Measurements from ENCODE around the gene CCNA2.

Gene CCNA2

DNA sequence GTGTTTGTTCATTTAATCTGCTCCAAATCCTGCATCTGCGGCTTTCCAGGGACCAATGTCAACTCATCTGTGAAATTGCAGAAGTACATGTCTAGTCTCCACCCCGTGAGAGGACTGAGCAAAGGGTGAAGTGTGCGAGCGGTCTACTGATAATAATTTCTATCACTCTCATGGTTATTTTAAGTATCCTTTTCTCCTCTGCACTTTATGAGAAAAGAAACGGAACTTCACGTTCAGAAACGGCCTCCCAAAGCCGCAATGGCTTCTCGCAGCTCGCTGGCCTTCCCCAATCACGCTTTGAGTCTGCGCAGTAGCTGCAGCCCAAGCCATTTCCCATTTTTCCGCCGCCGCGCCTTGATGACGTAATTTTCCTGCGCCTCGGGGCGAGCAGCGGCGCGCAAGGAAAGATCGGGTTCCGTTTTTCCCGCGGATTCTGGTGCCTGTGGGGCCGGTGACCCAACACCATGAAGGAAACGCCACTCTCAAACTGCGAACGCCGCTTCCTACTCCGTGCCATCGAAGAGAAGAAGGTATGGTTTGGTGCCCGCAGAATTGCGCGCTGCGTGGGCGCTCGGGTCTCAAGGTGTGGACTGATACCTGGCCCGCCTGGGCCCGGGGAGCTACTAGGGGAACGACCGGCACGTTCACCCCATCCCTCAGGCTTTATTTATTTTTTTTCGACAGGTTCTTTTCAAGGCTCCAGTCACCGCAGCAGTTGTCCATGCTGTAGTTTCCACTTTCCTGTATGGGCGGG lies 22.5 kb downstream of the CCNA2 start, which contains the start of gene EXOSC9:
Gene EXOSC9 (plus strand): TSS at position 363 of the 754 bp plus-strand sequence. CDS start 102 bp downstream, at position 465.
- peak; percentile 78 to 80 for DNase-seq

GRCh38 chr4:121800638-121800960 lies 23.1 kb downstream of the CCNA2 start:
- no peak for DNase-seq

- DNase-seq: no peak
These were observed 23.7 kb downstream of the CCNA2 start for GRCh38 chr4:121799867-121800501.

DNA sequence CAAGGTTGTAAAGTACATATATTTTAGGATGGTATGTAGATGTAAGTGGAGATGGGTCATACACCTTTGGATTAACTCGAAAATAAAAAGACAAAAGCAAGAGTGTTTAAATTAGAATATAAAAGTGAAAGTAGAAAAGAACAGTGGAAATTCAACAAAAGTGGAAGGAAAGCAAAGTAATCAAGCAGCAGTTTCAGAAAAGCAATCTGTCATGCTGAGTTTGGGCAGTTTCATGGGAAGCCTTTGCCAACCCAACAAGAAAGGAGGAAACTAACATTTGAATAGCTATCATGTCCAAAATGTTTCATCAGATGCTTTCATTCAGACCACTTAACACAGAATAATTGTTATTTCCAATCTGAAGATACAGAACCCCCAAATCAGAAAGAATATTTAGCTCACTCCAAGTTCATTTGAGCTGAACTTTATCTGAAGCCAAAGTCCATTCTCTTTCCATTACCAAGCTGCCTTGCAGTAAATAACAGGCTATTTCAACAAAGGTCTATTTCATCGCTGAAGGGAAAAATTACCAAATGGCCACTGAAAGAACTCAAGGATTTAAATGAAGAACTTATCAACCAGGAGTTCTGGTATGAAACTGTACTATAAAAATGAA lies 24.4 kb downstream of the CCNA2 start:
- DNase-seq: no peak

GRCh38 chr4:121796283-121796682 lies 27.4 kb downstream of the CCNA2 start:
- DNase-seq: no peak

GRCh38 chr4:121794505-121795188 lies 29.0 kb downstream of the CCNA2 start:
- no peak for DNase-seq

- DNase-seq: no peak
These were observed 30.7 kb downstream of the CCNA2 start for GRCh38 chr4:121792966-121793365.

GRCh38 chr4:121791481-121791880 lies 32.2 kb downstream of the CCNA2 start:
- no peak for DNase-seq

- no peak for DNase-seq
These were observed 32.7 kb downstream of the CCNA2 start for GRCh38 chr4:121790976-121791375.

DNA sequence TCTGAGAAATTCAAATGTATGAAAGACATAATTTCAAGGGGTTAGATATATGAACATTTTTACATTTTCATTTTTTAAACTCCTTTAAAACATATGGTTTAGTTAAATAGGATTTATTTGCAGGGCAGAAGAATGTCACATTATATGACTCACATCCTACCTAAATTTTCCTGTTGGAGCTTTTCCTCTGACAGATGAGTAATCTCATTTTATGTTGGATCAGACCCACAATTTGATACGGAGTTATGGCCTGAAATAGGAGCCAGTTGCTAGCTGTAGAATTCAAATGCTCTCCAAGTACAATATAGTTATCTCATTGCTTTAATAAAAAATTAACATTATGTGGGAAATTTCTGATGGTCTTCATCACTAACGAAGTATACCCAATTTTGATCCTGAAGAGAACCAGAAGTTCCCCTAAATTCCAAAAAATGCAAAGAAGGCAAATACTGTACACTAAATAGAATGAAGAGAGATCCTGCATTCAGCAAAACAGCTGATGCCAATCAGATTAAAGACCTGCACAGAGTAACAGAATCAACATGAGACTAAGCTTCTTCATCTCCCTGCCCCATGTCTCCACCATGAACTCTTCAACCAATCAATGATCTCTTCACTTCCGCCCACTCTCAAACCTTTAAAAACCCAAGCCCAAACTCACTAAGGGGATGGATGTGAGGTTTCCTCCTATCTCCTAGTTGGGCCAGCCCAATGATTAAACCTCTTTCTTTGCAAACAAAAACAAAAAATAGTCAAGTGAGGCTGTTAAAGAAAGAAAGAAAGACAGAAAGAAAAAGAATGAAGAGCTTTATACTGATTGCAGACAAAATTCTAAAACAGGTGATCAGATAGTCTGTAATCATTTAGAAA lies 33.5 kb downstream of the CCNA2 start:
- DNase-seq: no peak

GRCh38 chr4:121789455-121789854 lies 34.2 kb downstream of the CCNA2 start:
- no peak for DNase-seq

DNA sequence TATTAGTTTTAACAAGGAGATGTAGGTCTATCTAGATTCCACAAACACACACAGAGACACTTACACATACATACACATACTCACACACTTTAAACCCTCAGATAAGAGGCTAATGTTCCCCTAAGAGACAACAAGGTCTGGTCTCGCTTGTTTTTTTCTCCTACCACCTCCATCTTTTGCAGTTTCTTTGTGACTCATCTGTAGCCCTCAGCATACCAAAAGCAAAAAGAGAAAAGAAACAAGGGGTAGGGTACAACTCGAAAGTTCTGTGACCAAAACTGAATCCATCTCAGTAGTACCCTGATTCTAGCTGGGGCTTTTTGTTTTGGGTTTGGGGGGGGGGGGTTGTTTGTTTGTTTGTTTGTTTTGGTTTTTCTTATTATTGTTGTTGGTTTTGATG lies 34.8 kb downstream of the CCNA2 start:
- no peak for DNase-seq

- no peak for DNase-seq
These were observed 37.5 kb downstream of the CCNA2 start for GRCh38 chr4:121786221-121786620.

DNA sequence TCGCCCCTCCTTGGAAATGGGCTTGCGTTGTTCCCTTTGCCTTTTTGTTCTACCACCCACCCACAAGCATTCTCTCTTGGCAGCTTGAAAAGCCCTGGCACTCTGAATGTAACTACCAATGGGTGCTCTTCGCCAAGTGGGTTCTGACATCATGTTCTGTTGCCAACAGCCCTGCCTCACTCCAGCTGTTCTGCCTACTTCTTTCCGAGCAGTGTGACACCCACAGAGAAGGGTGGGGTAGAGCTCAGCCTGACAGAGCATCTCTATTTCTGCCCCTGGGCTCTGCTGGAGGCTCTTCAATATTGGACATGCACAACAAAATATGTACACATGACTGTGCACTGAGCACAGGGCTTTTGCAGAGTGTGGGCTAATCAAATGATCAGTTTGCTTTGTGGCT lies 38.2 kb downstream of the CCNA2 start:
- no peak for DNase-seq

- DNase-seq: no peak
These were observed 38.7 kb downstream of the CCNA2 start for GRCh38 chr4:121784975-121785374.

GRCh38 chr4:121784401-121784800 lies 39.3 kb downstream of the CCNA2 start:
- DNase-seq: no peak

DNA sequence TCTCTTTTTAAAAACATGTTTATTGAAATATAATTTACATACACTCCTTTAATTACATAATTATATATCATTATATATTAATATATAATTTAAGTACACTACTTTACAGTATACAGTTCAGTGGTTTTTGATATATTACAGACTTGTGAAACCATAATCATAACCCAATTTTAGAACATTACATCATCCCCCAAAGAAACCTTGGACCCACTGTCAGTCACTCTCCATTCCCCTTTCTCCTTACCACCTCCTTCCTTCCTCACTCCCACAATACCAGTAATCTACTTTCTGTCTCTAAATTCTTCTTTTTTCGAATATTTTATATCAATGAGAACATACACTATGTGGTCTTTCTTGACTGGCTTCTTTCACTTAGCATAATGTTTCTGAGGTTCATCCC lies 40.5 kb downstream of the CCNA2 start:
- no peak for DNase-seq

DNA sequence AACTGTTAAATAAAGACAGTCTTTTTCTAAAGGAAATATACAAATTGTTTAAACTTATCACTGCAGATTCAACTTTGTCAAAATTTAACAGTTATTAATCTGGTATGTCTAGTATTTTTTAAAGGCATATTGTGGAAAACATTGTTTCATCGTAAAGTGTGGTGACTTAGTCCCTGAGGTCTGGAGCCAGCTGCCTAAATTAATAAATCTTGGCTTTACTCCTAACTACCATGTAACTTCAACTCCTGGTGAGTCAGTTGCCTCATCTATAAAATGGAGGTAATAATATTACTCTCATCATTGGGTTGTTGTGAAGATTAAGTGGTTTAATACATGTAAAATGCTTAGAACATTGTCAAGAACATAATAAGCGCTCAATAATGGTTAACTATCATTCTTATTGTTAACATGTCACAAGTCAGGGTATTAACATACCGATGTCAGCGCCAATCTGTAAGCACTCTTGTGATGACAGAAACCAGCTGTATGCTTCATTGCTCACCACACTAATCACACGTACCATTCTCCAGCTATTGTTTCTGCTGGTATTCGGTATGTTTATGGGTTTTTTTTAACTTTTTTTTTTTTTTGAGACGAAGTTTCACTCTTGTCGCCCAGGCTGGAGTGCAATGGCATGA lies 44.6 kb downstream of the CCNA2 start:
- DNase-seq: no peak

DNA sequence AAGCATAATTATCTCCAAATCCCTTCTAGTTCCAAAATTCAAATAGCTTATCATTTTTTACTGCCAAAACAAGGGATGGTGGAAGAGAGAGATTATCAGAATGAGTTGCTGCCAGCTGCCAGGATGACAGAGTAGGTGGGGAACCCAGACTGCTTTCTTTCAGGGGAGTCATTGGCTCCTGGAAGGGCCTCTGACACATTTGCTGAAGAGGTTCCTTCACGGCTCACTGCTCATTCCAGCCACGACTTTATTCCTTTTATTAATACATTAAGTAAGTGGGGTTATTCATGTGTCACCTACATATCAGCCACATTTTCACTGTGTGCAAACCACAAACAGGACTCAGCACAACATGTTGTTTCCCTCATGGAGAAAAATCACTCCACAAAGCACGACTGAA lies 46.1 kb downstream of the CCNA2 start:
- DNase-seq: no peak

GRCh38 chr4:121776610-121777401 lies 46.9 kb downstream of the CCNA2 start:
- DNase-seq: no peak

- DNase-seq: no peak
These were observed 49.8 kb downstream of the CCNA2 start for GRCh38 chr4:121773883-121774282.

All from AML-193 (cell line).